ENCODE data around the gene OR2V2. TPM values are rescaled to one million over a fixed set of nuclear protein-coding genes. Genes with fewer than 3 reads are reported as not detected.
"Not testable (repeated sequence)": the region's sequence is repeated elsewhere in the genome, so short reads cannot be mapped to it uniquely, and the experiment has no call there.

OR2V2 gene
- total and polyA plus RNA-seq, 4 donors = not detected

DNA sequence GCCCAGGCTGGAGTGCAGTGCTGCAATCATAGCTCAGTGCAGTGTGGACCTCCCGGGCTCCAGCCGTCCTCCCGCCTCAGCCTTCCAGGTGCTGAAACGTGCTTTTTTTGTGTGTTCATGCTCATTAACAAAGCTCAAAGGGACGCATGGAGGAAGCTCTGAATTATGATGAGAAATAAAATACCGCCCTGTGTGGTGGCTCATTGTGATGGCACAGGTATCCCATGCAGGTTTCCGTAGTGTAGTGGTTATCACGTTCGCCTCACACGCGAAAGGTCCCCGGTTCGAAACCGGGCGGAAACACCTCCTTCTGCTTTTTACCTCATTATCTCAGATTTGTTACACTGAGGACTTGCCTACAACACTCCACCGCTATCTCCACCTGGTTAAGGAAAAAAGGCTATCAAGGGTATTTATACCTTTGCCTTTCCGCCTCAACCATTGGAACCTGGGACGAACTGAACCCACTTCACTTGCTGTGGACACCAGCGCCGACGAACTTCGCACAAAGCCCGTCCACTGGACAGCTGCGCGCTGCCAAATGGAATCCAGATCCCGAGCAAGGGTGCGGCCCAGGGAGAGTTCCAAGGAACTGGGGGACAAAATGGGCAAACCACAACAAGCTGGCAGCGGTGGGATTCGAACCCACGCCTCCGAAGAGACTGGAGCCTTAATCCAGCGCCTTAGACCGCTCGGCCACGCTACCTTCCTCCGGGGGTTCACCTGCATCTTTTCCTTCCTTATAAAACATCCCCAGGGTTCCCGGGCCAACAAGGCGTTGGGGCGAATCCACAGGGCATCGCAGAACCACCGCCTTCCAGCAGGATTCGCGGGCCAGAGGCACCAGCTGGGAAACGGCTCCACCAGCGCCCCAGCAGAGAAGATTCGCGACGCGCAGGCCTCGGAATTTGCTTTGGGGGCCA is 26.3 kb downstream of the OR2V2 start:
- TF ChIP-seq, protein P1, sequence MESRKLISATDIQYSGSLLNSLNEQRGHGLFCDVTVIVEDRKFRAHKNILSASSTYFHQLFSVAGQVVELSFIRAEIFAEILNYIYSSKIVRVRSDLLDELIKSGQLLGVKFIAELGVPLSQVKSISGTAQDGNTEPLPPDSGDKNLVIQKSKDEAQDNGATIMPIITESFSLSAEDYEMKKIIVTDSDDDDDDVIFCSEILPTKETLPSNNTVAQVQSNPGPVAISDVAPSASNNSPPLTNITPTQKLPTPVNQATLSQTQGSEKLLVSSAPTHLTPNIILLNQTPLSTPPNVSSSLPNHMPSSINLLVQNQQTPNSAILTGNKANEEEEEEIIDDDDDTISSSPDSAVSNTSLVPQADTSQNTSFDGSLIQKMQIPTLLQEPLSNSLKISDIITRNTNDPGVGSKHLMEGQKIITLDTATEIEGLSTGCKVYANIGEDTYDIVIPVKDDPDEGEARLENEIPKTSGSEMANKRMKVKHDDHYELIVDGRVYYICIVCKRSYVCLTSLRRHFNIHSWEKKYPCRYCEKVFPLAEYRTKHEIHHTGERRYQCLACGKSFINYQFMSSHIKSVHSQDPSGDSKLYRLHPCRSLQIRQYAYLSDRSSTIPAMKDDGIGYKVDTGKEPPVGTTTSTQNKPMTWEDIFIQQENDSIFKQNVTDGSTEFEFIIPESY (IDR thresholded peaks at IDR 0.05) = no peak
- no peak for TF ChIP-seq JUND (IDR thresholded peaks at IDR 0.05)
- TF ChIP-seq FOXA2 (IDR thresholded peaks at IDR 0.05) = no peak
- TF ChIP-seq, protein P2, sequence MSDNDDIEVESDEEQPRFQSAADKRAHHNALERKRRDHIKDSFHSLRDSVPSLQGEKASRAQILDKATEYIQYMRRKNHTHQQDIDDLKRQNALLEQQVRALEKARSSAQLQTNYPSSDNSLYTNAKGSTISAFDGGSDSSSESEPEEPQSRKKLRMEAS (IDR thresholded peaks at IDR 0.05) = no peak
- TF ChIP-seq EGR1 (IDR thresholded peaks at IDR 0.05; ENCODE audit: low read depth in 2 of 2) = no peak
- no peak for TF ChIP-seq RAD21 (IDR thresholded peaks at IDR 0.05)
- TF ChIP-seq GABPA (IDR thresholded peaks at IDR 0.05 in 1 of 2, conservative IDR thresholded peaks at IDR 0.05 in 1 of 2) = no peak
- TF ChIP-seq RXRA (IDR thresholded peaks at IDR 0.05) = no peak
- no peak for TF ChIP-seq TAF1 (conservative IDR thresholded peaks at IDR 0.05)
- TF ChIP-seq SP1 (IDR thresholded peaks at IDR 0.05) = no peak
- no peak for TF ChIP-seq YY1 (IDR thresholded peaks at IDR 0.05)
- TF ChIP-seq, protein P3, sequence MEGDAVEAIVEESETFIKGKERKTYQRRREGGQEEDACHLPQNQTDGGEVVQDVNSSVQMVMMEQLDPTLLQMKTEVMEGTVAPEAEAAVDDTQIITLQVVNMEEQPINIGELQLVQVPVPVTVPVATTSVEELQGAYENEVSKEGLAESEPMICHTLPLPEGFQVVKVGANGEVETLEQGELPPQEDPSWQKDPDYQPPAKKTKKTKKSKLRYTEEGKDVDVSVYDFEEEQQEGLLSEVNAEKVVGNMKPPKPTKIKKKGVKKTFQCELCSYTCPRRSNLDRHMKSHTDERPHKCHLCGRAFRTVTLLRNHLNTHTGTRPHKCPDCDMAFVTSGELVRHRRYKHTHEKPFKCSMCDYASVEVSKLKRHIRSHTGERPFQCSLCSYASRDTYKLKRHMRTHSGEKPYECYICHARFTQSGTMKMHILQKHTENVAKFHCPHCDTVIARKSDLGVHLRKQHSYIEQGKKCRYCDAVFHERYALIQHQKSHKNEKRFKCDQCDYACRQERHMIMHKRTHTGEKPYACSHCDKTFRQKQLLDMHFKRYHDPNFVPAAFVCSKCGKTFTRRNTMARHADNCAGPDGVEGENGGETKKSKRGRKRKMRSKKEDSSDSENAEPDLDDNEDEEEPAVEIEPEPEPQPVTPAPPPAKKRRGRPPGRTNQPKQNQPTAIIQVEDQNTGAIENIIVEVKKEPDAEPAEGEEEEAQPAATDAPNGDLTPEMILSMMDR (IDR thresholded peaks at IDR 0.05; ENCODE audit: low read depth, low read length, missing input control) = no peak
- 6% methylated on average over 50 of the region's 50 CpGs for WGBS
- H3K9me3 ChIP-seq (ENCODE audit: control insufficient read depth in 4 of 4, low read length in 3 of 4) = peaks cover 0 to 1% (median 0%) of the 10 kb centered on the region in 4 donors
- peaks cover 4 to 19% (median 9%) of the 10 kb centered on the region in 4 donors for H3K27me3 ChIP-seq (ENCODE audit: control insufficient read depth in 4 of 4, insufficient read depth in 4 of 4, low read length in 3 of 4)
- no peak overlapping the region for H3K27ac ChIP-seq (ENCODE audit: low read depth in 1 of 2, low read length in 2 of 2)
- H3K4me1 ChIP-seq (ENCODE audit: control insufficient read depth in 4 of 4, insufficient read depth in 4 of 4, low read length in 3 of 4) = peaks cover 0 to 3% (median 0%) of the 10 kb centered on the region in 4 donors
- no peak overlapping the region for H3K4me3 ChIP-seq (ENCODE audit: low read depth in 1 of 3, low read length in 3 of 3)
- DNase-seq (ENCODE audit: low spot score) = peak; percentile 64
- H3K9ac ChIP-seq (ENCODE audit: low read depth in 1 of 2, low read length in 2 of 2) = no peak overlapping the region
- no peaks in the 10 kb centered on the region for H3K36me3 ChIP-seq (ENCODE audit: control insufficient read depth in 4 of 4, insufficient read depth in 3 of 4, low read depth in 1 of 4, low read length in 3 of 4)

DNA sequence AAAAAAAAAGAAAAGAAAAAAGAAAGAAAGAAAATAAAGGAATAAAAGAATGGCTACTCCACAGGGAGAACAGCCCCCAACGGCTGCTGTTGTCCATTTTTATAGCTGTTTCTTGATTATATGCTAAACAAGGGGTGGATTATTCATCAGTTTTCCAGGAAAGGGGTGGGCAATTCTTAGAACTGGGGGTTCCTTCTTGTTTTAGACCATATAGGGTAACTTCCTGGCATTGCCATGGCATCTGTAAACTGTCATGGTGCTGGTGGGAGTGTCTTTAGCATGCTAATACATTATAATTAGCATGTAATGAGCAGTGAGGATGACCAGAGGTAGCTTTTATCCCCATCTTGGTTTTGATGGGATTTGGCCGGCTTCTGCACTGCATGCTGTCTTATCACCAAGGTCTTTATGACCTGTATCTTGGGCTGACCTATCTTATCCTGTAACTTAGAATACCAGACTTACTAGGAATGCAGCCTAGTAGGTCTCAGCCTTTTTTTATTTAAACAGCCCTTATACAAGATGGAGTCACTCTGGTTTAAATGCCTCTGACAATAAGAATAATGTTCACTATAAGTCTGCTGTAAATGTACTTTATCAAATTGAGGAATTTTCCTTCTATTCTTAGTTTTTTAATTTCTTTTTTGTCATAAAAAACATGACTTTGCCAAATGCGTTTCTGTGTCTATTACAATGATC is 29.0 kb downstream of the OR2V2 start:
- TF ChIP-seq JUND (IDR thresholded peaks at IDR 0.05) (no peak), RXRA (IDR thresholded peaks at IDR 0.05) (no peak), YY1 (IDR thresholded peaks at IDR 0.05) (no peak), RAD21 (IDR thresholded peaks at IDR 0.05) (no peak), HNF4A (conservative IDR thresholded peaks at IDR 0.05) (no peak), HNF4G (IDR thresholded peaks at IDR 0.05) (no peak), FOXA2 (IDR thresholded peaks at IDR 0.05) (no peak), EGR1 (IDR thresholded peaks at IDR 0.05; ENCODE audit: low read depth in 2 of 2) (no peak), TAF1 (conservative IDR thresholded peaks at IDR 0.05) (no peak), SP1 (IDR thresholded peaks at IDR 0.05) (no peak)
- TF ChIP-seq, protein P3 (IDR thresholded peaks at IDR 0.05; ENCODE audit: low read depth, low read length, missing input control) = no peak
- TF ChIP-seq, protein P4, sequence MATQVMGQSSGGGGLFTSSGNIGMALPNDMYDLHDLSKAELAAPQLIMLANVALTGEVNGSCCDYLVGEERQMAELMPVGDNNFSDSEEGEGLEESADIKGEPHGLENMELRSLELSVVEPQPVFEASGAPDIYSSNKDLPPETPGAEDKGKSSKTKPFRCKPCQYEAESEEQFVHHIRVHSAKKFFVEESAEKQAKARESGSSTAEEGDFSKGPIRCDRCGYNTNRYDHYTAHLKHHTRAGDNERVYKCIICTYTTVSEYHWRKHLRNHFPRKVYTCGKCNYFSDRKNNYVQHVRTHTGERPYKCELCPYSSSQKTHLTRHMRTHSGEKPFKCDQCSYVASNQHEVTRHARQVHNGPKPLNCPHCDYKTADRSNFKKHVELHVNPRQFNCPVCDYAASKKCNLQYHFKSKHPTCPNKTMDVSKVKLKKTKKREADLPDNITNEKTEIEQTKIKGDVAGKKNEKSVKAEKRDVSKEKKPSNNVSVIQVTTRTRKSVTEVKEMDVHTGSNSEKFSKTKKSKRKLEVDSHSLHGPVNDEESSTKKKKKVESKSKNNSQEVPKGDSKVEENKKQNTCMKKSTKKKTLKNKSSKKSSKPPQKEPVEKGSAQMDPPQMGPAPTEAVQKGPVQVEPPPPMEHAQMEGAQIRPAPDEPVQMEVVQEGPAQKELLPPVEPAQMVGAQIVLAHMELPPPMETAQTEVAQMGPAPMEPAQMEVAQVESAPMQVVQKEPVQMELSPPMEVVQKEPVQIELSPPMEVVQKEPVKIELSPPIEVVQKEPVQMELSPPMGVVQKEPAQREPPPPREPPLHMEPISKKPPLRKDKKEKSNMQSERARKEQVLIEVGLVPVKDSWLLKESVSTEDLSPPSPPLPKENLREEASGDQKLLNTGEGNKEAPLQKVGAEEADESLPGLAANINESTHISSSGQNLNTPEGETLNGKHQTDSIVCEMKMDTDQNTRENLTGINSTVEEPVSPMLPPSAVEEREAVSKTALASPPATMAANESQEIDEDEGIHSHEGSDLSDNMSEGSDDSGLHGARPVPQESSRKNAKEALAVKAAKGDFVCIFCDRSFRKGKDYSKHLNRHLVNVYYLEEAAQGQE (IDR thresholded peaks at IDR 0.05) = no peak
- H3K9ac ChIP-seq (ENCODE audit: low read depth in 1 of 2, low read length in 2 of 2) = no peak overlapping the region
- WGBS = 67% methylated on average over 3 of the region's 3 CpGs
- no peak overlapping the region for H3K4me3 ChIP-seq (ENCODE audit: low read depth in 1 of 3, low read length in 3 of 3)
- DNase-seq (ENCODE audit: low spot score) = no peak
- H3K4me1 ChIP-seq (ENCODE audit: control insufficient read depth in 4 of 4, insufficient read depth in 4 of 4, low read length in 3 of 4) = no peaks in the 10 kb centered on the region
- no peak overlapping the region for H3K27ac ChIP-seq (ENCODE audit: low read depth in 1 of 2, low read length in 2 of 2)
- H3K9me3 ChIP-seq (ENCODE audit: control insufficient read depth in 4 of 4, low read length in 3 of 4) = peaks cover 0 to 1% (median 0%) of the 10 kb centered on the region in 4 donors
- no peaks in the 10 kb centered on the region for H3K36me3 ChIP-seq (ENCODE audit: control insufficient read depth in 4 of 4, insufficient read depth in 3 of 4, low read depth in 1 of 4, low read length in 3 of 4)
- peaks cover 2 to 5% (median 3%) of the 10 kb centered on the region in 4 donors for H3K27me3 ChIP-seq (ENCODE audit: control insufficient read depth in 4 of 4, insufficient read depth in 4 of 4, low read length in 3 of 4)

DNA sequence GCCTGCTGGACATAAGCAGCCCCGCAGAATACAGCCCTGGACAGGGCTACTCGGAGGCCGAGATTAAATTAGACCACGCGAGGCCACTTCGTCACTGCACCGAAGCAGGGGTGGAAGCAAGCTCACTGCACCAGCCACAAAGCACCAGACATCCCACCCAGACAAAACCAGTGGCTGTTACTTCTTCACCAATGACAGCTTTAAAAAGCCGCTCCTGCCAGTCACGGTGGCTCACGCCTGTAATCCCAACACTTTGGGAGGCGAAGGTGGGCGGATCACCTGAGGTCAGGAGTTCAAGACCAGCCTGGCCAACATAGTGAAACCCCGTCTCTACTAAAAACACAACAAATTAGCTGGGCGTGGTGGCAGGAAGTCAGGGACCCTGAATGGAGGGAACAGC is 30.2 kb downstream of the OR2V2 start:
- DNase-seq (ENCODE audit: low spot score); H3K4me3 ChIP-seq (ENCODE audit: low read depth in 1 of 3, low read length in 3 of 3); H3K36me3 ChIP-seq (ENCODE audit: control insufficient read depth in 4 of 4, insufficient read depth in 3 of 4, low read depth in 1 of 4, low read length in 3 of 4); H3K9me3 ChIP-seq (ENCODE audit: control insufficient read depth in 4 of 4, low read length in 3 of 4); H3K9ac ChIP-seq (ENCODE audit: low read depth in 1 of 2, low read length in 2 of 2); H3K27me3 ChIP-seq (ENCODE audit: control insufficient read depth in 4 of 4, insufficient read depth in 4 of 4, low read length in 3 of 4); H3K4me1 ChIP-seq (ENCODE audit: control insufficient read depth in 4 of 4, insufficient read depth in 4 of 4, low read length in 3 of 4); H3K27ac ChIP-seq (ENCODE audit: low read depth in 1 of 2, low read length in 2 of 2): not testable (repeated sequence)
- 70% methylated on average over 14 of the region's 14 CpGs for WGBS

Measured in liver (tissue), 9 donors.